ENCODE results near the gene JUNB. TPM values are rescaled to one million over a fixed set of nuclear protein-coding genes. Genes with fewer than 3 reads are reported as not detected.
"Not testable (repeated sequence)": the region's sequence is repeated elsewhere in the genome, so short reads cannot be mapped to it uniquely, and the experiment has no call there.

Gene JUNB
- total RNA-seq, 1 donor from 2014 or later, result 25.0 TPM

- ATAC-seq (no peak), DNase-seq (ENCODE audit: missing footprints) (no peak)
- intact Hi-C loops (cut with DNase I), result no loop called here
These were observed 8.6 kb downstream of the JUNB start for GRCh38 chr19:12799742-12800465.

- no peak for DNase-seq (ENCODE audit: missing footprints)
- intact Hi-C loops (cut with DNase I), result no loop called here
These were observed 9.1 kb downstream of the JUNB start for GRCh38 chr19:12800466-12800770.

GRCh38 chr19:12800923-12801465 is 9.7 kb downstream of the JUNB start:
- intact Hi-C loops (cut with DNase I), result no loop called here
- DNase-seq (ENCODE audit: missing footprints) (no peak), ATAC-seq (peak; percentile 29)

More at GRCh38 chr19:12800466-12800770, 9.1 kb downstream of the JUNB start:
- no peak for ATAC-seq

- intact Hi-C loops (cut with DNase I), result no loop called here
- ATAC-seq (peak; percentile 87), DNase-seq (ENCODE audit: missing footprints) (peak; percentile 86)
These were observed 10.4 kb downstream of the JUNB start, which contains the start of the genes PRDX2 and THSD8 for GRCh38 chr19:12801466-12802266. TSS of gene PRDX2 (minus strand) at chr19:12801800. CDS start at chr19:12801261, 539 bp downstream. TSS of gene THSD8 (plus strand) at chr19:12802069. CDS start at chr19:12802072, 3 bp downstream.

GRCh38 chr19:12802267-12803106 is 11.2 kb downstream of the JUNB start:
- ATAC-seq (no peak), DNase-seq (ENCODE audit: missing footprints) (no peak)
- intact Hi-C loops (cut with DNase I), result no loop called here

GRCh38 chr19:12804051-12804450 is 12.8 kb downstream of the JUNB start:
- intact Hi-C loops (cut with DNase I), result no loop called here
- no peak for ATAC-seq
- no peak for DNase-seq (ENCODE audit: missing footprints)

GRCh38 chr19:12806242-12807081 is 15.2 kb downstream of the JUNB start, which contains the start of gene RNASEH2A:
TSS of gene RNASEH2A (plus strand) at chr19:12806584. CDS start at chr19:12806674, 90 bp downstream.
- peak; percentile 96 for DNase-seq (ENCODE audit: missing footprints)
- peak; percentile 87 for ATAC-seq
- intact Hi-C loops (cut with DNase I), result no loop called here

GRCh38 chr19:12815088-12815487 is 23.8 kb downstream of the JUNB start:
- no peak for DNase-seq (ENCODE audit: missing footprints)
- intact Hi-C loops (cut with DNase I), result no loop called here
- no peak for ATAC-seq

GRCh38 chr19:12817188-12817587 is 25.9 kb downstream of the JUNB start:
- intact Hi-C loops (cut with DNase I); ATAC-seq; DNase-seq (ENCODE audit: missing footprints): not testable (repeated sequence)

GRCh38 chr19:12817810-12818209 is 26.5 kb downstream of the JUNB start:
- DNase-seq (ENCODE audit: missing footprints); intact Hi-C loops (cut with DNase I); ATAC-seq: not testable (repeated sequence)

- DNase-seq (ENCODE audit: missing footprints) (no peak), ATAC-seq (no peak)
- intact Hi-C loops (cut with DNase I), result no loop called here
These were observed 30.5 kb downstream of the JUNB start for GRCh38 chr19:12821761-12822160.

- ATAC-seq, result no peak
- intact Hi-C loops (cut with DNase I), result no loop called here
- DNase-seq (ENCODE audit: missing footprints), result no peak
These were observed 34.2 kb downstream of the JUNB start for GRCh38 chr19:12825254-12826131.

- no peak for ATAC-seq
- intact Hi-C loops (cut with DNase I), result no loop called here
- no peak for DNase-seq (ENCODE audit: missing footprints)
These were observed 37.2 kb downstream of the JUNB start for GRCh38 chr19:12828494-12828893.

- intact Hi-C loops (cut with DNase I), result no loop called here
- DNase-seq (ENCODE audit: missing footprints) (no peak), ATAC-seq (no peak)
These were observed 42.1 kb downstream of the JUNB start for GRCh38 chr19:12833418-12833737.

- ATAC-seq (no peak), DNase-seq (ENCODE audit: missing footprints) (no peak)
- intact Hi-C loops (cut with DNase I), result no loop called here
These were observed 42.7 kb downstream of the JUNB start for GRCh38 chr19:12833738-12834565.

GRCh38 chr19:12834566-12834943 is 43.3 kb downstream of the JUNB start, which contains the start of gene RTBDN:
TSS of gene RTBDN (minus strand) at chr19:12834579. CDS start at chr19:12829979, 4,600 bp downstream.
- ATAC-seq (no peak), DNase-seq (ENCODE audit: missing footprints) (no peak)
- intact Hi-C loops (cut with DNase I), result no loop called here

All from Right ventricle myocardium inferior (tissue), 1 donor.